ENCODE measurements around the gene DMTF1. TPM values are rescaled to one million over a fixed set of nuclear protein-coding genes. Genes with fewer than 3 reads are reported as not detected.

DMTF1 gene
- polyA plus RNA-seq, 1 donor, result 269 TPM

- DNase-seq, result no peak
Measured at GRCh38 chr7:87140271-87140748, 11.9 kb upstream of the DMTF1 start.

- no peak for DNase-seq
Measured at GRCh38 chr7:87144173-87144657, 8.0 kb upstream of the DMTF1 start.

GRCh38 chr7:87146740-87147386, 5.4 kb upstream of the DMTF1 start:
- DNase-seq, result no peak

- no peak for DNase-seq
Measured at GRCh38 chr7:87147500-87147899, 4.8 kb upstream of the DMTF1 start.

- DNase-seq, result no peak
Measured at GRCh38 chr7:87148332-87148955, 3.8 kb upstream of the DMTF1 start.

GRCh38 chr7:87151002-87151728, 1.1 kb upstream of the DMTF1 start:
- no peak for DNase-seq

GRCh38 chr7:87151729-87152111, 533 bp upstream of the DMTF1 start:
- no peak for DNase-seq

GRCh38 chr7:87152897-87153641, 816 bp downstream of the DMTF1 start:
- DNase-seq, result peak; percentile 42

- no peak for DNase-seq
Measured at GRCh38 chr7:87154166-87154565, 1.9 kb downstream of the DMTF1 start.

GRCh38 chr7:87154569-87154968, 2.3 kb downstream of the DMTF1 start:
- DNase-seq, result no peak

GRCh38 chr7:87155788-87156187, 3.5 kb downstream of the DMTF1 start:
- no peak for DNase-seq

GRCh38 chr7:87156709-87157108, 4.5 kb downstream of the DMTF1 start:
- DNase-seq, result no peak

- no peak for DNase-seq
Measured at GRCh38 chr7:87159538-87159937, 7.3 kb downstream of the DMTF1 start.

GRCh38 chr7:87164433-87164832, 12.2 kb downstream of the DMTF1 start:
- DNase-seq, result no peak

- DNase-seq, result no peak
Measured at GRCh38 chr7:87170828-87171227, 18.6 kb downstream of the DMTF1 start.

GRCh38 chr7:87171282-87171934, 19.2 kb downstream of the DMTF1 start:
- no peak for DNase-seq

GRCh38 chr7:87173471-87173870, 21.2 kb downstream of the DMTF1 start:
- no peak for DNase-seq

GRCh38 chr7:87178320-87178719, 26.1 kb downstream of the DMTF1 start:
- no peak for DNase-seq

- no peak for DNase-seq
Measured at GRCh38 chr7:87179180-87179579, 26.9 kb downstream of the DMTF1 start.

- DNase-seq, result no peak
Measured at GRCh38 chr7:87187120-87187519, 34.9 kb downstream of the DMTF1 start.

- no peak for DNase-seq
Measured at GRCh38 chr7:87188930-87189329, 36.7 kb downstream of the DMTF1 start.

- DNase-seq, result no peak
Measured at GRCh38 chr7:87190783-87191182, 38.5 kb downstream of the DMTF1 start.
